HG03095 (cell line): Measurements from ENCODE around the gene HSD17B8.

Experiments
- ATAC-seq: cut with Tn5 transposase; IDR thresholded peaks from one replicate; pipeline ENCODE4 v1.9.1; 2021; ENCODE audit warnings: moderate library complexity; ENCODE audit not compliant: unreplicated experiment

The HSD17B8 gene

GRCh38 chr6:33204415-33205190, at the start of gene HSD17B8:
Gene HSD17B8 (plus strand): TSS chr6:33204655. CDS start chr6:33204669, 14 bp downstream.
- peak; percentile 45 for ATAC-seq

GRCh38 chr6:33156561-33156960, 47.9 kb upstream of the HSD17B8 start:
- no peak for ATAC-seq

- ATAC-seq = no peak
Measured at GRCh38 chr6:33156964-33157363, 47.5 kb upstream of the HSD17B8 start.

GRCh38 chr6:33160096-33160495, 44.4 kb upstream of the HSD17B8 start:
- ATAC-seq = no peak

GRCh38 chr6:33160728-33161344, 43.6 kb upstream of the HSD17B8 start:
- no peak for ATAC-seq

GRCh38 chr6:33161354-33162331, 42.8 kb upstream of the HSD17B8 start:
- no peak for ATAC-seq

- ATAC-seq = no peak
Measured at GRCh38 chr6:33163540-33163939, 40.9 kb upstream of the HSD17B8 start.

GRCh38 chr6:33164176-33164575, 40.3 kb upstream of the HSD17B8 start:
- ATAC-seq = no peak

GRCh38 chr6:33164665-33165373, 39.6 kb upstream of the HSD17B8 start:
- ATAC-seq = no peak

- ATAC-seq = no peak
Measured at GRCh38 chr6:33165581-33166258, 38.7 kb upstream of the HSD17B8 start.

- ATAC-seq = no peak
Measured at GRCh38 chr6:33166363-33166762, 38.1 kb upstream of the HSD17B8 start.

GRCh38 chr6:33166811-33167210, 37.6 kb upstream of the HSD17B8 start:
- ATAC-seq = no peak

- ATAC-seq = no peak
Measured at GRCh38 chr6:33167374-33168283, 36.8 kb upstream of the HSD17B8 start.

GRCh38 chr6:33168284-33168601, 36.2 kb upstream of the HSD17B8 start:
- ATAC-seq = no peak

GRCh38 chr6:33168639-33169038, 35.8 kb upstream of the HSD17B8 start:
- no peak for ATAC-seq

- ATAC-seq = no peak
Measured at GRCh38 chr6:33169291-33170175, 34.9 kb upstream of the HSD17B8 start.

- no peak for ATAC-seq
Measured at GRCh38 chr6:33170176-33171015, 34.1 kb upstream of the HSD17B8 start.
